HepG2 (cell line): ENCODE measurements around the gene IL17F. TPM values are rescaled to one million over a fixed set of nuclear protein-coding genes. Genes with fewer than 3 reads are reported as not detected.

Source experiments
- AKNA ChIP-seq: sonication (generic); formaldehyde crosslinking; IDR thresholded peaks from 2 replicates; pipeline ENCODE4 v1.4.0; 2020; ENCODE audit warnings: missing genetic modification reagents, borderline replicate concordance
- ARNTL ChIP-seq: sonication (generic); formaldehyde crosslinking; IDR thresholded peaks from 2 replicates; pipeline ENCODE4 v1.4.0; 2020; ENCODE audit warnings: mild to moderate bottlenecking, missing genetic modification reagents
- CREB1 ChIP-seq, 2 experiments: fragments of 450-650 bp in 1 of 2; IDR thresholded peaks; 2 replicates each; pipeline ENCODE4 v1.6.1; 2016 to 2017; ENCODE audit warnings: control low read depth in 1 of 2, mild to moderate bottlenecking in 1 of 2, missing compliant biosample characterization in 1 of 2, missing genetic modification characterization in 1 of 2
- ELF4 ChIP-seq: sonication (generic); formaldehyde crosslinking; IDR thresholded peaks from 2 replicates; pipeline ENCODE4 v1.5.0; 2020; ENCODE audit warnings: missing genetic modification reagents, mild to moderate bottlenecking, moderate library complexity, borderline replicate concordance
- FOXM1 ChIP-seq: sonication (generic); formaldehyde crosslinking; IDR thresholded peaks from 2 replicates; pipeline ENCODE4 v1.5.0; 2020; ENCODE audit warnings: missing genetic modification reagents
- GFI1 ChIP-seq: sonication (generic); formaldehyde crosslinking; IDR thresholded peaks from 2 replicates; pipeline ENCODE4 v1.5.0; 2020; ENCODE audit warnings: missing genetic modification reagents, mild to moderate bottlenecking, borderline replicate concordance
- JUNB ChIP-seq: sonication (generic); formaldehyde crosslinking; IDR thresholded peaks from 2 replicates; pipeline ENCODE4 v1.8.0; 2022; ENCODE audit warnings: missing genetic modification reagents, mild to moderate bottlenecking, borderline replicate concordance
- MIER2 ChIP-seq: IDR thresholded peaks from 2 replicates; pipeline ENCODE4 v1.6.1; 2016; ENCODE audit warnings: missing biosample characterization, missing genetic modification reagents
- NR2F2 ChIP-seq: IDR thresholded peaks from 2 replicates; pipeline ENCODE4 v1.6.1; 2012; ENCODE audit warnings: low read depth, inconsistent platforms, borderline replicate concordance
- SOX6 ChIP-seq, 2 experiments: fragments of 450-650 bp in 1 of 2; sonication (generic) in 1 of 2; formaldehyde crosslinking in 1 of 2; IDR thresholded peaks; 2 replicates each; pipeline versions ENCODE4 v1.4.0 to v1.6.1; 2017 to 2020; ENCODE audit warnings: antibody characterized with exemption in 1 of 2, mild to moderate bottlenecking in 1 of 2, missing genetic modification reagents in 1 of 2
- SP4 ChIP-seq: sonication (generic); formaldehyde crosslinking; IDR thresholded peaks from 2 replicates; pipeline ENCODE4 v1.8.1; 2023; ENCODE audit warnings: mild to moderate bottlenecking, missing genetic modification reagents
- SRSF1 ChIP-seq: fragments of 200-400 bp; formaldehyde crosslinking; optimal IDR thresholded peaks from 2 replicates; pipeline ENCODE3; 2017; ENCODE audit warnings: mild to moderate bottlenecking, low read depth, low read length, moderate library complexity
- ZFP1 ChIP-seq: IDR thresholded peaks from 2 replicates; pipeline ENCODE4 v1.6.1; 2016
- ZNF768 ChIP-seq: sonication (generic); formaldehyde crosslinking; IDR thresholded peaks from 2 replicates; pipeline ENCODE4 v1.4.0; 2020; ENCODE audit warnings: missing genetic modification reagents
- ZSCAN25 ChIP-seq: sonication (generic); formaldehyde crosslinking; IDR thresholded peaks from 2 replicates; pipeline ENCODE4 v1.8.0; 2022; ENCODE audit warnings: mild to moderate bottlenecking, missing genetic modification reagents
- polyA plus RNA-seq, 8 experiments: library from polyadenylated mRNA; depleted of rRNA in 3 of 8; stranded (reverse) in 7 of 8; unstranded in 1 of 8; fragments of >200 nt; fragmentation: Illumina TruSeq in 4 of 8; extraction: Trizol in 4 of 8; gene quantifications; 2 replicates each; pipeline versions ENCODE4 v1.2.1 to v1.2.3, GENCODE V29; 2011 to 2016; ENCODE audit warnings: low read depth in 4 of 8, missing spikeins in 1 of 8, mixed read lengths in 1 of 8; ENCODE audit not compliant: insufficient read depth in 1 of 8
- total RNA-seq, 5 experiments: library from RNA; depleted of rRNA; stranded (reverse); fragments of >200 nt; fragmentation: Illumina TruSeq; extraction: Trizol; gene quantifications; 2 replicates each; pipeline ENCODE4 v1.2.3, GENCODE V29; 2016; ENCODE audit warnings: low read depth in 1 of 5
- TF ChIP-seq, protein P1 (sequence below): sonication (generic); formaldehyde crosslinking; IDR thresholded peaks from 2 replicates; pipeline ENCODE4 v1.4.0; 2020; ENCODE audit warnings: missing genetic modification reagents, borderline replicate concordance
- TF ChIP-seq, protein P2 (sequence below): sonication (generic); formaldehyde crosslinking; IDR thresholded peaks from 2 replicates; pipeline ENCODE4 v1.4.0; 2020; ENCODE audit warnings: missing genetic modification reagents, borderline replicate concordance
- TF ChIP-seq, protein P3 (sequence below): sonication (generic); formaldehyde crosslinking; IDR thresholded peaks from 2 replicates; pipeline ENCODE4 v1.4.0; 2020; ENCODE audit warnings: low read depth, mild to moderate bottlenecking, missing genetic modification reagents

The IL17F gene
- total and polyA plus RNA-seq, 2 of the 13 experiments (the other 11 are each of a cell fraction or from before 2014, with no cell fraction given) = not detected

- TF ChIP-seq, protein P1, sequence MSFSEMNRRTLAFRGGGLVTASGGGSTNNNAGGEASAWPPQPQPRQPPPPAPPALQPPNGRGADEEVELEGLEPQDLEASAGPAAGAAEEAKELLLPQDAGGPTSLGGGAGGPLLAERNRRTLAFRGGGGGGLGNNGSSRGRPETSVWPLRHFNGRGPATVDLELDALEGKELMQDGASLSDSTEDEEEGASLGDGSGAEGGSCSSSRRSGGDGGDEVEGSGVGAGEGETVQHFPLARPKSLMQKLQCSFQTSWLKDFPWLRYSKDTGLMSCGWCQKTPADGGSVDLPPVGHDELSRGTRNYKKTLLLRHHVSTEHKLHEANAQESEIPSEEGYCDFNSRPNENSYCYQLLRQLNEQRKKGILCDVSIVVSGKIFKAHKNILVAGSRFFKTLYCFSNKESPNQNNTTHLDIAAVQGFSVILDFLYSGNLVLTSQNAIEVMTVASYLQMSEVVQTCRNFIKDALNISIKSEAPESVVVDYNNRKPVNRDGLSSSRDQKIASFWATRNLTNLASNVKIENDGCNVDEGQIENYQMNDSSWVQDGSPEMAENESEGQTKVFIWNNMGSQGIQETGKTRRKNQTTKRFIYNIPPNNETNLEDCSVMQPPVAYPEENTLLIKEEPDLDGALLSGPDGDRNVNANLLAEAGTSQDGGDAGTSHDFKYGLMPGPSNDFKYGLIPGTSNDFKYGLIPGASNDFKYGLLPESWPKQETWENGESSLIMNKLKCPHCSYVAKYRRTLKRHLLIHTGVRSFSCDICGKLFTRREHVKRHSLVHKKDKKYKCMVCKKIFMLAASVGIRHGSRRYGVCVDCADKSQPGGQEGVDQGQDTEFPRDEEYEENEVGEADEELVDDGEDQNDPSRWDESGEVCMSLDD = no peak
- no peak for TF ChIP-seq SRSF1
- TF ChIP-seq, protein P2, sequence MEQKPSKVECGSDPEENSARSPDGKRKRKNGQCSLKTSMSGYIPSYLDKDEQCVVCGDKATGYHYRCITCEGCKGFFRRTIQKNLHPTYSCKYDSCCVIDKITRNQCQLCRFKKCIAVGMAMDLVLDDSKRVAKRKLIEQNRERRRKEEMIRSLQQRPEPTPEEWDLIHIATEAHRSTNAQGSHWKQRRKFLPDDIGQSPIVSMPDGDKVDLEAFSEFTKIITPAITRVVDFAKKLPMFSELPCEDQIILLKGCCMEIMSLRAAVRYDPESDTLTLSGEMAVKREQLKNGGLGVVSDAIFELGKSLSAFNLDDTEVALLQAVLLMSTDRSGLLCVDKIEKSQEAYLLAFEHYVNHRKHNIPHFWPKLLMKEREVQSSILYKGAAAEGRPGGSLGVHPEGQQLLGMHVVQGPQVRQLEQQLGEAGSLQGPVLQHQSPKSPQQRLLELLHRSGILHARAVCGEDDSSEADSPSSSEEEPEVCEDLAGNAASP = peak; percentile 28; the same call in 1 of the 2 replicates
- peak; percentile 10; the same call in 1 of the 2 replicates for TF ChIP-seq ZFP1 (CRISPR knock-in tag)
- peak; percentile 34; the same call in 1 of the 2 replicates for TF ChIP-seq ZSCAN25 (CRISPR knock-in tag)
- TF ChIP-seq, protein P3, sequence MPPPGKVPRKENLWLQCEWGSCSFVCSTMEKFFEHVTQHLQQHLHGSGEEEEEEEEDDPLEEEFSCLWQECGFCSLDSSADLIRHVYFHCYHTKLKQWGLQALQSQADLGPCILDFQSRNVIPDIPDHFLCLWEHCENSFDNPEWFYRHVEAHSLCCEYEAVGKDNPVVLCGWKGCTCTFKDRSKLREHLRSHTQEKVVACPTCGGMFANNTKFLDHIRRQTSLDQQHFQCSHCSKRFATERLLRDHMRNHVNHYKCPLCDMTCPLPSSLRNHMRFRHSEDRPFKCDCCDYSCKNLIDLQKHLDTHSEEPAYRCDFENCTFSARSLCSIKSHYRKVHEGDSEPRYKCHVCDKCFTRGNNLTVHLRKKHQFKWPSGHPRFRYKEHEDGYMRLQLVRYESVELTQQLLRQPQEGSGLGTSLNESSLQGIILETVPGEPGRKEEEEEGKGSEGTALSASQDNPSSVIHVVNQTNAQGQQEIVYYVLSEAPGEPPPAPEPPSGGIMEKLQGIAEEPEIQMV = peak; percentile 69; the same call in 1 of the 2 replicates
- TF ChIP-seq ZNF768 (CRISPR knock-in tag) = peak; percentile 49; the same call in 1 of the 2 replicates
- 0 out of 2 replicates have a peak, but pooled peaks have one; percentile 59 for TF ChIP-seq MIER2
- TF ChIP-seq ARNTL (CRISPR knock-in tag) = no peak
- TF ChIP-seq SOX6 (IDR thresholded peaks at IDR 0.05) = no peak
- TF ChIP-seq SOX6 (CRISPR knock-in tag; IDR thresholded peaks at IDR 0.05) = peak; percentile 55; the same call in 1 of the 2 replicates
- no peak for TF ChIP-seq FOXM1 (CRISPR knock-in tag)
- no peak for TF ChIP-seq NR2F2
- TF ChIP-seq SP4 (CRISPR knock-in tag) = peak; percentile 95
- TF ChIP-seq JUNB (CRISPR knock-in tag) = peak; percentile 91; the same call in 1 of the 2 replicates
- peak; percentile 88 for TF ChIP-seq CREB1 (IDR thresholded peaks at IDR 0.05)
- peak; percentile 96 for TF ChIP-seq CREB1 (CRISPR knock-in tag; IDR thresholded peaks at IDR 0.05)
- TF ChIP-seq GFI1 (CRISPR knock-in tag) = peak; percentile 53; the same call in 1 of the 2 replicates
- TF ChIP-seq AKNA (CRISPR knock-in tag) = no peak
- peak; percentile 97 for TF ChIP-seq ELF4 (CRISPR knock-in tag)
These were observed 40.3 kb upstream of the IL17F start, which contains the start of gene MCM3 (continued) for GRCh38 chr6:52284460-52285176.
